ENCODE results near the gene GRM1. TPM values are rescaled to one million over a fixed set of nuclear protein-coding genes. Genes with fewer than 3 reads are reported as not detected.

Gene GRM1
- total and polyA plus RNA-seq, 2 donors (not counting 3 experiments of a cell fraction or from before 2014, with no cell fraction given), result 0.07 TPM; not detected in 1

GRCh38 chr6:146292506-146292905, 263.6 kb downstream of the GRM1 start:
- Histone ChIP-seq H3K79me2 (ENCODE audit: control insufficient read depth, insufficient read depth, low read length) (no peaks in the 10 kb centered on the region), H3K9ac (replicated peaks; ENCODE audit: extremely low read depth, insufficient read depth, low read length) (no peak overlapping the region), H3K27ac (ENCODE audit: insufficient read depth, low read depth, low read length) (no peak overlapping the region), H3K9me1 (replicated peaks; ENCODE audit: control insufficient read depth, extremely low read depth, insufficient read depth, low read length) (no peaks in the 10 kb centered on the region), H3K4me1 (ENCODE audit: control insufficient read depth, extremely low read depth, insufficient read depth, low read length) (peaks cover 15% of the 10 kb centered on the region), H3K4me2 (ENCODE audit: insufficient read depth, low read length) (no peak overlapping the region), H3K9me3 (replicated peaks; ENCODE audit: control insufficient read depth, insufficient read depth, low read length) (no peaks in the 10 kb centered on the region), H3K36me3 (ENCODE audit: control insufficient read depth in 2 of 2, extremely low read depth in 1 of 2, insufficient read depth in 2 of 2, low read length in 2 of 2) (no peaks in the 10 kb centered on the region), H2AFZ (ENCODE audit: low read depth, low read length) (no peak overlapping the region), H3K4me3 (replicated peaks in 1 of 3; ENCODE audit: insufficient read depth in 1 of 3, low read depth in 1 of 3, low read length in 3 of 3) (no peak overlapping the region), H4K20me1 (replicated peaks; ENCODE audit: control insufficient read depth, extremely low read depth, insufficient read depth, low read length) (no peaks in the 10 kb centered on the region), H3K27me3 (ENCODE audit: control insufficient read depth in 2 of 2, insufficient read depth in 2 of 2, low read length in 2 of 2) (no peaks in the 10 kb centered on the region)
- no TSS peak for BruUV-seq (replicated peaks)
- no peak for FAIRE-seq
- ChIA-PET POLR2A (no interaction called here), CTCF (no interaction called here)
- intact Hi-C loops (cut with micrococcal nuclease) (loop anchor here (10.0 kb wide), 1 partner anchor 328 kb away; the partner anchor contains the start of gene SHPRH), dilution Hi-C loops (cut with MboI; ENCODE audit: extremely low pct_ligation_motif_present, low sequenced_read_pairs) (no loop called here)
- no peak for TF ChIP-seq EZH2 (IDR thresholded peaks at IDR 0.05; ENCODE audit: borderline replicate concordance, low read depth, low read length, severe bottlenecking)
- DNase-seq (ENCODE audit: low read depth, low spot score), result no peak

GRCh38 chr6:146295695-146296094, 266.8 kb downstream of the GRM1 start:
- H3K27ac ChIP-seq (ENCODE audit: insufficient read depth, low read depth, low read length), result no peak overlapping the region
- no peak overlapping the region for H3K4me2 ChIP-seq (ENCODE audit: insufficient read depth, low read length)
- no peaks in the 10 kb centered on the region for H3K36me3 ChIP-seq (ENCODE audit: control insufficient read depth in 2 of 2, extremely low read depth in 1 of 2, insufficient read depth in 2 of 2, low read length in 2 of 2)
- no peaks in the 10 kb centered on the region for H3K27me3 ChIP-seq (ENCODE audit: control insufficient read depth in 2 of 2, insufficient read depth in 2 of 2, low read length in 2 of 2)
- CTCF ChIA-PET, result interaction anchor here (0.7 to 1.3 kb wide), 3 partner anchors 229 to 405 kb away, joined by 3 to 7 read pairs (median 4); no protein-coding TSS in a partner anchor
- no peak overlapping the region for H3K9ac ChIP-seq (replicated peaks; ENCODE audit: extremely low read depth, insufficient read depth, low read length)
- BruUV-seq (replicated peaks), result no TSS peak
- no peak overlapping the region for H2AFZ ChIP-seq (ENCODE audit: low read depth, low read length)
- POLR2A ChIA-PET, result no interaction called here
- FAIRE-seq, result no peak
- H3K79me2 ChIP-seq (ENCODE audit: control insufficient read depth, insufficient read depth, low read length), result no peaks in the 10 kb centered on the region
- no peaks in the 10 kb centered on the region for H3K9me3 ChIP-seq (replicated peaks; ENCODE audit: control insufficient read depth, insufficient read depth, low read length)
- TF ChIP-seq FOS (IDR thresholded peaks at IDR 0.05; ENCODE audit: borderline replicate concordance, insufficient read depth, low read length) (no peak), MAX (IDR thresholded peaks at IDR 0.05; ENCODE audit: insufficient read depth, insufficient read length) (no peak), JUN (IDR thresholded peaks at IDR 0.05; ENCODE audit: borderline replicate concordance, insufficient read depth, insufficient read length, low read depth) (no peak), EZH2 (IDR thresholded peaks at IDR 0.05; ENCODE audit: borderline replicate concordance, low read depth, low read length, severe bottlenecking) (no peak), MYC (IDR thresholded peaks at IDR 0.05; ENCODE audit: low read depth, low read length) (no peak), GATA2 (IDR thresholded peaks at IDR 0.05; ENCODE audit: insufficient read depth, insufficient read length, low read depth, low read length) (no peak), CTCF (IDR thresholded peaks at IDR 0.05; ENCODE audit: extremely low read depth in 1 of 2, insufficient read depth in 1 of 2, low read depth in 1 of 2, low read length in 2 of 2) (no peak)
- peaks cover 3% of the 10 kb centered on the region for H3K4me1 ChIP-seq (ENCODE audit: control insufficient read depth, extremely low read depth, insufficient read depth, low read length)
- no peak for DNase-seq (ENCODE audit: low read depth, low spot score)
- H3K9me1 ChIP-seq (replicated peaks; ENCODE audit: control insufficient read depth, extremely low read depth, insufficient read depth, low read length), result no peaks in the 10 kb centered on the region
- intact Hi-C loops (cut with micrococcal nuclease) (loop anchor here (1.0 to 10.0 kb wide), 2 partner anchors 331 to 405 kb away; partner anchors contain the start of gene SHPRH), dilution Hi-C loops (cut with MboI; ENCODE audit: extremely low pct_ligation_motif_present, low sequenced_read_pairs) (no loop called here)
- H4K20me1 ChIP-seq (replicated peaks; ENCODE audit: control insufficient read depth, extremely low read depth, insufficient read depth, low read length), result no peaks in the 10 kb centered on the region
- no peak overlapping the region for H3K4me3 ChIP-seq (replicated peaks in 1 of 3; ENCODE audit: insufficient read depth in 1 of 3, low read depth in 1 of 3, low read length in 3 of 3)

Measured in endothelial cell of umbilical vein (primary cell).